ENCODE results near the gene INPP5B. TPM values are rescaled to one million over a fixed set of nuclear protein-coding genes. Genes with fewer than 3 reads are reported as not detected.
A peak's percentile ranks its signal among the peaks of the same experiment; 100 is the strongest.

Gene INPP5B
- total and polyA plus RNA-seq, 2 of the 13 experiments (the other 11 are each of a cell fraction or from before 2014, with no cell fraction given), result 9.0 to 9.8 TPM

DNA sequence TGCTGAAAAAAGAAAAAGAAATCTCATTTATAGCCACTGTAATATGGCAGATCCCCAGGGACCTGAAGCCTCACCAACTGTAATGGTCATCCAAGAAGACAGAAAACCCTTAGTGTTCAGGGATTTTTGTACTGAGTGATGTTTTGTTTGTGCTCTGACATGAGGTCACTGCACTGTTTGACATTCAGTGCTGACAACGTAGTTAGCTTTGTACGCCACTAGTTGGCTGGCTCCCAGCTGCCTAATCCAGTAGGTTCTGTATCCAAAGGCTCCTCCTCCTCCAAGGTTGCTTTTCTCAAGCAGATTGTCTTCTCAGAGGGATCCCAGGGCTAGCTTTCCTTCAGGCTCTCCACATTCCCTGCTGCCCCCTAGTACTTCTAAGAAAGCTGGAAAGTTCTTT is 129.4 kb downstream of the INPP5B start:
- in situ Hi-C loops (cut with HindIII; ENCODE audit: extremely low pct_ligation_motif_present, low pct_unique_long_range_greater_than_20kb) (no loop called here), intact Hi-C loops (cut with micrococcal nuclease; ENCODE audit: unreplicated experiment) (no loop called here)
- FAIRE-seq (peak; percentile 60), ATAC-seq (peak; percentile 75), DNase-seq (ENCODE audit: low spot score) (no peak)
- Histone ChIP-seq H3K36me3 (replicated peaks in 1 of 2; ENCODE audit: control insufficient read depth in 1 of 2, insufficient read depth in 2 of 2, low read length in 2 of 2) (peaks cover 10 to 54% of the 10 kb centered on the region in 2 experiments; a peak in 4 of 5 replicates), H3K79me2 (ENCODE audit: insufficient read depth, low read length) (no peaks in the 10 kb centered on the region), H3K4me3 (replicated peaks in 1 of 3; ENCODE audit: insufficient read depth in 1 of 3, low read depth in 2 of 3, low read length in 3 of 3) (no peak overlapping the region), H2AFZ (ENCODE audit: low read length) (no peak overlapping the region), H3K27me3 (ENCODE audit: control insufficient read depth in 1 of 2, insufficient read depth in 2 of 2, low read length in 2 of 2) (no peaks in the 10 kb centered on the region), H3K4me1 (ENCODE audit: insufficient read depth, low read length) (peaks cover 8% of the 10 kb centered on the region; the same call in 1 of the 2 replicates), H3K9ac (ENCODE audit: insufficient read depth, low read depth, low read length) (no peak overlapping the region), H3K27ac (ENCODE audit: extremely low read length, insufficient read depth, low read length) (no peak overlapping the region), H4K20me1 (ENCODE audit: insufficient read depth, low read length) (no peaks in the 10 kb centered on the region), H3K9me3 (ENCODE audit: low read length) (no peaks in the 10 kb centered on the region), H3K4me2 (ENCODE audit: low read depth, low read length) (no peak overlapping the region)
- ChIA-PET CTCF (ENCODE audit: low intra/inter-chr PET ratio, low total read pairs) (no interaction called here), POLR2A (interaction anchor here (1.5 kb wide), 1 partner anchor 9 kb away, joined by 6 read pairs; the partner anchor contains the start of genes C1orf122 and YRDC)
- no peak for TF ChIP-seq SNAPC5 (CRISPR knock-in tag; IDR thresholded peaks at IDR 0.05; ENCODE audit: borderline replicate concordance)
- no peak for TF ChIP-seq ZNF780A (CRISPR knock-in tag; IDR thresholded peaks at IDR 0.05)
- TF ChIP-seq SIN3A (IDR thresholded peaks at IDR 0.05; ENCODE audit: borderline replicate concordance, low read depth, low read length), result no peak
- no peak for TF ChIP-seq ZNF275 (CRISPR knock-in tag; IDR thresholded peaks at IDR 0.05; ENCODE audit: borderline replicate concordance)
- 0 out of 2 replicates have a peak, but pooled peaks have one; percentile 14 for TF ChIP-seq SAP130 (CRISPR knock-in tag; IDR thresholded peaks at IDR 0.05; ENCODE audit: low read depth)
- no peak for TF ChIP-seq CREB1 (IDR thresholded peaks at IDR 0.05)
- 0 out of 2 replicates have a peak, but pooled peaks have one; percentile 30 for TF ChIP-seq CREB1 (CRISPR knock-in tag; IDR thresholded peaks at IDR 0.05)
- TF ChIP-seq ZBTB21 (CRISPR knock-in tag; IDR thresholded peaks at IDR 0.05), result peak; percentile 67; the same call in 1 of the 2 replicates
- WGBS (ENCODE audit: low lambda C conversion rate), result 45% methylated on average over 2 of the region's 2 CpGs
- BruUV-seq (replicated peaks), result no TSS peak
